Body of pancreas (tissue), 4 donors: ENCODE data around the gene ZBTB16.

Experiments used
- CTCF ChIP-seq, 7 experiments: fragments of 450-650 bp in 4 of 7; fragments of 200-600 bp in 3 of 7; sonication (generic) in 3 of 7; IDR thresholded peaks; one replicate each; pipeline ENCODE4 v1.5.1; 2016 to 2019; ENCODE audit warnings: antibody characterized with exemption in 7 of 7
- POLR2A ChIP-seq, 3 donors: fragments of 450-650 bp; IDR thresholded peaks; one replicate each; pipeline ENCODE4 v1.6.1; 2016; ENCODE audit warnings: antibody characterized with exemption in 3 of 3, mild to moderate bottlenecking in 2 of 3

GRCh38 chr11:114213622-114214021, 154.1 kb downstream of the ZBTB16 start:
- TF ChIP-seq CTCF (IDR thresholded peaks at IDR 0.05) = no peak
- no peak for TF ChIP-seq POLR2A (IDR thresholded peaks at IDR 0.05)
